GM12873 (cell line): Measurements from ENCODE around the gene TMEM72.

Experiments used
- TF ChIP-seq, protein P1 (sequence below): IDR thresholded peaks from 2 replicates; pipeline ENCODE4 v1.5.1; 2012; ENCODE audit warnings: low read depth, mild to moderate bottlenecking, moderate library complexity, low read length, control low read depth; ENCODE audit not compliant: insufficient read depth; ENCODE audit errors: missing control alignments

The TMEM72 gene

DNA sequence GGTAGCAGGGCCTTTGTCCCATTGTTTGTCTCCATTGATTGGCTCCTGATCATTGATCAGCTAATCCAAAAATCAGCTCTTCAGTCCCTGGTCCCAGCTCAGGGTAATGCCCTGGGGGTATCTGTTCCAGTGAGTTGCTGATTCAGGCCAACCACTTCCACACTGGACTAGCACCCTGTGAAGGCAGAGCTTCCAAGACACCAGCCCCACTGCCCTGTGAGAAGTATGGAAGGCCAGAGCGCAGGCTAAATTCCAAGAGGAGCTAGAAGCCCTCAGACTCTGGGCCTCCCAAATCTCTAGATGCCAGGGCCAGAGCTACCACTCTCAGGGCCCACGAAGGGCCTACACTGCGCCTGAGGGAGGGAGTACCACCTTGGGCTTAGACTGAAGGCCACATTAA lies 10.4 kb downstream of the TMEM72 start:
- TF ChIP-seq, protein P1, sequence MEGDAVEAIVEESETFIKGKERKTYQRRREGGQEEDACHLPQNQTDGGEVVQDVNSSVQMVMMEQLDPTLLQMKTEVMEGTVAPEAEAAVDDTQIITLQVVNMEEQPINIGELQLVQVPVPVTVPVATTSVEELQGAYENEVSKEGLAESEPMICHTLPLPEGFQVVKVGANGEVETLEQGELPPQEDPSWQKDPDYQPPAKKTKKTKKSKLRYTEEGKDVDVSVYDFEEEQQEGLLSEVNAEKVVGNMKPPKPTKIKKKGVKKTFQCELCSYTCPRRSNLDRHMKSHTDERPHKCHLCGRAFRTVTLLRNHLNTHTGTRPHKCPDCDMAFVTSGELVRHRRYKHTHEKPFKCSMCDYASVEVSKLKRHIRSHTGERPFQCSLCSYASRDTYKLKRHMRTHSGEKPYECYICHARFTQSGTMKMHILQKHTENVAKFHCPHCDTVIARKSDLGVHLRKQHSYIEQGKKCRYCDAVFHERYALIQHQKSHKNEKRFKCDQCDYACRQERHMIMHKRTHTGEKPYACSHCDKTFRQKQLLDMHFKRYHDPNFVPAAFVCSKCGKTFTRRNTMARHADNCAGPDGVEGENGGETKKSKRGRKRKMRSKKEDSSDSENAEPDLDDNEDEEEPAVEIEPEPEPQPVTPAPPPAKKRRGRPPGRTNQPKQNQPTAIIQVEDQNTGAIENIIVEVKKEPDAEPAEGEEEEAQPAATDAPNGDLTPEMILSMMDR: no peak

DNA sequence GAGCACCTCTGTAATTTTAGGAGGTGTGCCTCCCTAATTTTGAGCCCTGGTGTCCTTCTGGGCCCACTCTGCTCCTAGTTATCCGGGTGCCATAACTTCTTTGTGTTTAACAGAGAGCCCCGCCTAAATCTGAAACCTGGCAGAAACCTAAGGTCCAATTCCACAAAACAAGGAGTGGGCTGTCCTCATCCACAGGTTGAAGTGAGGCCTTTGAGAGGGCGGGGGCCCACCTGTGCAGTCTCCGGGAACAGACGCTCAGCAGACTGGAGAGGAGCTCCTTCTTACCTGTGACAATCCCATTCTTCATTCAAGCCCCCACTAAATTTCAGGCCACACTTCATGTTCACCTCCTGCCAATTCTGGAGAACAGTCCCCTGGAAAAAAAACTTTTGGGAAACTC lies 10.9 kb downstream of the TMEM72 start:
- TF ChIP-seq, protein P1: no peak

DNA sequence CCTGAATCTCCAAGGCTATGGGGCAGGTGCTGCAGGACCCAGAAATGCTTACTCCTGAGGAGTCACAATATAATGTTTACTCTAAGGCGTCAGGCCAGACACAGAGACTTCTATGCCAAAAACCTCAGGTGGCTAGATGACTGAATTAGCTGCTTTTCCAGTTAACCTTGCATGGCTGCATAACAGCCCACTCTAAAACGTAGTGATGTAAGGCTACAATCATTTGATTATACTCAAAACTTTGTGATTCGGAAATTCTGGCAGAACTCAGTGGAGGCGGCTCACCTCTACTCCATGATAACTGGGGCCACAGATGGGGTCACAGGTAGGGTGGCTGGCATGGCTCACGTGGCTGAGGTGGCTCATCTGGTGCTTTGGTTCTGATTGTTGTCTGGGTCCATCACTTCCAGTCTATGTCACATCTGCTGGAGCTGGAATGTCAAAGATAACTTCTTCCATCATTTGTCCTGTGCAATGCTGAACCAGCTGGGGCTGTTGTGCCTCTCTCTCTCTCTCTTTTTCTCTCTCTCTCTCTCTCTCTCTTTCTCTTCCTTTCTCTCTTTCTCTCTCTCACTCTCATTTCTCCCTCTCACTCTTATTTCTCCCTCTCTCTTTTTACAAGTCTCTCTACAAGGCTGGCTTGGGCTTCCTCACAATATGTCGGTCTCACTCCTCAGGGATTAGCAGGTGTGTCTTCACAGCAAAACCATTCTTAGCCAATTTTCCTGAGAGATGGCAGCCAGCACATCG lies 11.8 kb downstream of the TMEM72 start:
- TF ChIP-seq, protein P1: no peak

DNA sequence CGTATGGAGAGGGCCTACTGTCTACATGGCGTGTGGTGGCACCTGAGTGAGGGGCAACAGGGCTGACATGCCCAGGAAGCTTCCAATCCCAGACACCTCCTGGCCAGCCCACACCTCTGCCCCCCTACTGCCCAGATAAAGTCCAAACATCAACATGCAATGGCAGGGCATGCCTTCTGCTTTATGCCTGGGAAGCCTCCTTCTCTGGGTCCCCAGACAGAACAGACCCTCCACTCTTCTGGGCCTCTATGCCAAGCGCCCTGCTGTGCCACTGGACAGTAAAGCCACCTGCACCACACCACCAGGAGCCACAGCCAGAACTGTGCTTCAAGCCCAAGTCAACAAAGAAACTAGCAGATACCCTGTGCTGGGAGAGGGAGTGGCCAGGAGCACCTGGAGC lies 12.5 kb downstream of the TMEM72 start:
- TF ChIP-seq, protein P1: no peak

DNA sequence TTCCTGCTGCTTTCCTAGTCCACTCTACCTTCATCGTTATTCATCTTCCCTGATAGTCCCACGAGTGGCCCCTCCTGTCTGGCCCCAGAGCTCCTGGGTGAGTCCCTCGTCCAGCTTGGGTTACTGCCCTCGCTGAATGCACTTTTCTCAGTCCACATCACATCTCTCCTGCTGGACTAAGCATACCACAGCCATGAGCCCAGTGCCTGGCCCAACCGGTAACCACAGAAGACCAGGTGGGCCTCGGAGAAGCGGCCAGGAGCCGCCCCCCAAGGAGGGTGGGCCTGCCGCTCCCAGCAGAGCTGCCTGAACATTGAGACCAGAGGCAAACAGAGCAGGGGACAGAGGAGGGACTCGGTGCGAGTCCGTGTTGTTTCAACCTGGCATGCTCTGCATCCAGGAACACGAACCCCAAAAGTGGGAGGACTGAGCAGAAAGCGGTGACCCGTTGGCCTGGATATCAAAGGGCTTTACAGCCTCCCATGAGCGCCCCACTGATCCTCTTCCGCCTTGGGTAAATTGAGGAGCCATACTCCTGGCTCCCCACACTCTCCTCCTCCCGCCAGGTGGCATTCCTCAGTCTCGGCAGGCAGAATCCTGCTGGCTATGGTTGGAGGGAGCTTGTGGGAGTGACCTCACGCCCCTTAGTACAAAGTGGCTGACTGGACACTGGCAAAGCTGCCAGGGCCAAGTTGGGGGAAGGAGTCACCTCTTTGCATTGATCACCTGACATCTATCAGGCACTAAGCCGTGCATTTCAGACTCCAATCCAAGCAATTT lies 13.3 kb downstream of the TMEM72 start:
- TF ChIP-seq, protein P1: no peak

DNA sequence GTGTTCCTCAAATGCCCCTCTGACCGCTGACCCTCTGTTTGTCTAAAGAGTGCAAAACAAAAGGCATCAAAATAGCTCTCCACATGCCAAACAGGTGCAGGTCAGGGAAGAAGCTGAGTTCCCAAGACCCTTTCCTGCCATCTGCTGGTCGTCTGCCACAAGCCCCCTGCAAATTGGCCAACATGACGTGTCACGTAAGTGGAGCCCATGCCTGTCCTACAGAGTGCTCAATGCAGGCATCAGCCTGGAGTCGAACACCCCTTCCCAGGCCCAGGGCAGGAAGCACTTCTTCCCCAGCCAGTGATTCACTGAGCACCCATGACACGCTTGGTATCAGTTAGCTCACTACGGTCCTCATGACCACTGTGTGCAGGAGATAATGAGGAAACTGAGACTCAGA lies 14.1 kb downstream of the TMEM72 start:
- TF ChIP-seq, protein P1: peak; percentile 22
